ENCODE measurements around the gene HRH3. TPM values are rescaled to one million over a fixed set of nuclear protein-coding genes. Genes with fewer than 3 reads are reported as not detected.

Gene HRH3
- total and polyA plus RNA-seq, 2 donors (not counting 1 experiment from before 2014, with no cell fraction given) = not detected

GRCh38 chr20:62174021-62174804 is 45.9 kb downstream of the HRH3 start:
- CTCF ChIA-PET = no interaction called here
- H3K9me3 Mint-ChIP-seq (ENCODE audit: insufficient read depth) = no peaks in the 10 kb centered on the region
- Histone ChIP-seq H3K27ac (ENCODE audit: low read length in 2 of 2) (no peak overlapping the region), H3K79me2 (ENCODE audit: control insufficient read depth, insufficient read depth, low read length) (no peaks in the 10 kb centered on the region), H3K9me3 (ENCODE audit: control extremely low read depth in 1 of 3, control insufficient read depth in 2 of 3, insufficient read depth in 1 of 3, low read length in 2 of 3) (no peaks in the 10 kb centered on the region), H2AFZ (ENCODE audit: insufficient read depth, low read depth, low read length, poor library complexity, severe bottlenecking) (no peak overlapping the region), H4K20me1 (ENCODE audit: control insufficient read depth, insufficient read depth, low read length, poor library complexity, severe bottlenecking) (no peaks in the 10 kb centered on the region), H3K4me2 (replicated peaks; ENCODE audit: low read depth, low read length, poor library complexity, severe bottlenecking) (no peak overlapping the region), H3K4me3 (ENCODE audit: control extremely low read depth in 1 of 5, extremely low read depth in 1 of 5, insufficient read depth in 1 of 5, low read depth in 2 of 5, low read length in 4 of 5) (no peak overlapping the region), H3K27me3 (replicated peaks in 1 of 4; ENCODE audit: control extremely low read depth in 1 of 4, control insufficient read depth in 3 of 4, insufficient read depth in 4 of 4, low read length in 3 of 4) (no peaks in the 10 kb centered on the region), H3K36me3 (replicated peaks in 1 of 2; ENCODE audit: control extremely low read depth in 1 of 2, control insufficient read depth in 1 of 2, extremely low read depth in 1 of 2, insufficient read depth in 2 of 2, low read length in 1 of 2) (no peaks in the 10 kb centered on the region), H3K4me1 (ENCODE audit: control insufficient read depth in 2 of 2, insufficient read depth in 2 of 2, low read length in 2 of 2) (no peaks in the 10 kb centered on the region), H3K9ac (ENCODE audit: low read length) (no peak overlapping the region)
- H3K4me1 Mint-ChIP-seq = no peaks in the 10 kb centered on the region
- TF ChIP-seq EZH2 (IDR thresholded peaks at IDR 0.05; ENCODE audit: borderline replicate concordance, insufficient read depth, low read depth, low read length, poor library complexity, severe bottlenecking) (no peak), CTCF (IDR thresholded peaks at IDR 0.05) (no peak)
- H3K27me3 Mint-ChIP-seq = no peaks in the 10 kb centered on the region
- intact Hi-C loops (cut with micrococcal nuclease) = no loop called here
- ATAC-seq (ENCODE audit: low read depth) (no peak), DNase-seq (no peak)
- 98% methylated on average over 27 of the region's 28 CpGs for WGBS (ENCODE audit: insufficient coverage)
- no peak overlapping the region for H3K4me3 Mint-ChIP-seq
- no peak overlapping the region for H3K27ac Mint-ChIP-seq
- POLR2A ChIA-PET = no interaction called here

- no peak overlapping the region for H2AFZ ChIP-seq (ENCODE audit: insufficient read depth, low read depth, low read length, poor library complexity, severe bottlenecking)
- no peak for DNase-seq
- no peaks in the 10 kb centered on the region for H3K4me1 Mint-ChIP-seq
- no peak for ATAC-seq (ENCODE audit: low read depth)
- H3K36me3 ChIP-seq (replicated peaks in 1 of 2; ENCODE audit: control extremely low read depth in 1 of 2, control insufficient read depth in 1 of 2, extremely low read depth in 1 of 2, insufficient read depth in 2 of 2, low read length in 1 of 2) = no peaks in the 10 kb centered on the region
- H3K27ac Mint-ChIP-seq = no peak overlapping the region
- no peaks in the 10 kb centered on the region for H4K20me1 ChIP-seq (ENCODE audit: control insufficient read depth, insufficient read depth, low read length, poor library complexity, severe bottlenecking)
- no peaks in the 10 kb centered on the region for H3K4me1 ChIP-seq (ENCODE audit: control insufficient read depth in 2 of 2, insufficient read depth in 2 of 2, low read length in 2 of 2)
- no peak overlapping the region for H3K4me3 ChIP-seq (ENCODE audit: control extremely low read depth in 1 of 5, extremely low read depth in 1 of 5, insufficient read depth in 1 of 5, low read depth in 2 of 5, low read length in 4 of 5)
- TF ChIP-seq EZH2 (IDR thresholded peaks at IDR 0.05; ENCODE audit: borderline replicate concordance, insufficient read depth, low read depth, low read length, poor library complexity, severe bottlenecking) (no peak), CTCF (IDR thresholded peaks at IDR 0.05) (no peak)
- no peaks in the 10 kb centered on the region for H3K79me2 ChIP-seq (ENCODE audit: control insufficient read depth, insufficient read depth, low read length)
- CTCF ChIA-PET = no interaction called here
- 97% methylated on average over 15 of the region's 18 CpGs for WGBS (ENCODE audit: insufficient coverage)
- H3K27me3 Mint-ChIP-seq = no peaks in the 10 kb centered on the region
- no peak overlapping the region for H3K4me2 ChIP-seq (replicated peaks; ENCODE audit: low read depth, low read length, poor library complexity, severe bottlenecking)
- no peak overlapping the region for H3K9ac ChIP-seq (ENCODE audit: low read length)
- no peak overlapping the region for H3K27ac ChIP-seq (ENCODE audit: low read length in 2 of 2)
- intact Hi-C loops (cut with micrococcal nuclease) = no loop called here
- H3K9me3 Mint-ChIP-seq (ENCODE audit: insufficient read depth) = no peaks in the 10 kb centered on the region
- no peaks in the 10 kb centered on the region for H3K27me3 ChIP-seq (replicated peaks in 1 of 4; ENCODE audit: control extremely low read depth in 1 of 4, control insufficient read depth in 3 of 4, insufficient read depth in 4 of 4, low read length in 3 of 4)
- POLR2A ChIA-PET = no interaction called here
- H3K4me3 Mint-ChIP-seq = no peak overlapping the region
- H3K9me3 ChIP-seq (ENCODE audit: control extremely low read depth in 1 of 3, control insufficient read depth in 2 of 3, insufficient read depth in 1 of 3, low read length in 2 of 3) = no peaks in the 10 kb centered on the region
Measured at GRCh38 chr20:62172666-62173065, 47.4 kb downstream of the HRH3 start.

Measured in B cell (primary cell).